ENCODE results near the gene JAKMIP2.

Gene JAKMIP2

GRCh38 chr5:147697380-147697779 lies 85.1 kb downstream of the JAKMIP2 start:
- TF ChIP-seq SPI1 (IDR thresholded peaks at IDR 0.05; ENCODE audit: borderline replicate concordance, low read depth) (no peak), POLR2AphosphoS5 (IDR thresholded peaks at IDR 0.05; ENCODE audit: low read depth) (no peak), GABPA (IDR thresholded peaks at IDR 0.05; ENCODE audit: low read depth) (no peak), CTCF (IDR thresholded peaks at IDR 0.05; ENCODE audit: insufficient read depth, low read length) (no peak), REST (IDR thresholded peaks at IDR 0.05; ENCODE audit: insufficient replicate concordance, low read depth) (no peak)
- Histone ChIP-seq H3K27me3 (ENCODE audit: insufficient read depth, poor library complexity, severe bottlenecking) (no peaks in the 10 kb centered on the region), H3K27ac (replicated peaks) (no peak overlapping the region), H3K4me3 (replicated peaks; ENCODE audit: insufficient read depth, low read length) (no peak overlapping the region)
- no peak for DNase-seq (ENCODE audit: low read depth in 1 of 2, low spot score in 1 of 2)

- no peak overlapping the region for H3K27ac ChIP-seq (replicated peaks)
- no peak overlapping the region for H3K4me3 ChIP-seq (replicated peaks; ENCODE audit: insufficient read depth, low read length)
- TF ChIP-seq CTCF (IDR thresholded peaks at IDR 0.05; ENCODE audit: insufficient read depth, low read length) = no peak
Observed at GRCh38 chr5:147694772-147695171, 87.8 kb downstream of the JAKMIP2 start.

GRCh38 chr5:147693233-147693632 lies 89.3 kb downstream of the JAKMIP2 start:
- TF ChIP-seq REST (IDR thresholded peaks at IDR 0.05; ENCODE audit: insufficient replicate concordance, low read depth) = no peak
- TF ChIP-seq CTCF (IDR thresholded peaks at IDR 0.05; ENCODE audit: insufficient read depth, low read length) = no peak
- no peak for TF ChIP-seq SPI1 (IDR thresholded peaks at IDR 0.05; ENCODE audit: borderline replicate concordance, low read depth)
- TF ChIP-seq GABPA (IDR thresholded peaks at IDR 0.05; ENCODE audit: low read depth) = no peak
- TF ChIP-seq POLR2AphosphoS5 (IDR thresholded peaks at IDR 0.05; ENCODE audit: low read depth) = no peak
- no peaks in the 10 kb centered on the region for H3K27me3 ChIP-seq (ENCODE audit: insufficient read depth, poor library complexity, severe bottlenecking)
- H3K4me3 ChIP-seq (replicated peaks; ENCODE audit: insufficient read depth, low read length) = no peak overlapping the region
- H3K27ac ChIP-seq (replicated peaks) = no peak overlapping the region
- DNase-seq (ENCODE audit: low read depth in 1 of 2, low spot score in 1 of 2) = no peak

More at GRCh38 chr5:147694772-147695171, 87.8 kb downstream of the JAKMIP2 start:
- no peak for DNase-seq (ENCODE audit: low read depth in 1 of 2, low spot score in 1 of 2)
- no peaks in the 10 kb centered on the region for H3K27me3 ChIP-seq (ENCODE audit: insufficient read depth, poor library complexity, severe bottlenecking)

- DNase-seq (ENCODE audit: low read depth in 1 of 2, low spot score in 1 of 2) = no peak
- TF ChIP-seq REST (IDR thresholded peaks at IDR 0.05; ENCODE audit: insufficient replicate concordance, low read depth) (no peak), CTCF (IDR thresholded peaks at IDR 0.05; ENCODE audit: insufficient read depth, low read length) (no peak), POLR2AphosphoS5 (IDR thresholded peaks at IDR 0.05; ENCODE audit: low read depth) (no peak), SPI1 (IDR thresholded peaks at IDR 0.05; ENCODE audit: borderline replicate concordance, low read depth) (no peak), GABPA (IDR thresholded peaks at IDR 0.05; ENCODE audit: low read depth) (no peak)
- Histone ChIP-seq H3K4me3 (replicated peaks; ENCODE audit: insufficient read depth, low read length) (no peak overlapping the region), H3K27ac (replicated peaks) (no peak overlapping the region), H3K27me3 (ENCODE audit: insufficient read depth, poor library complexity, severe bottlenecking) (no peaks in the 10 kb centered on the region)
Observed at GRCh38 chr5:147691130-147691529, 91.4 kb downstream of the JAKMIP2 start.

Measured in HL-60 (cell line).